Erythroblast (primary cell): ENCODE results near the gene RARRES1.

Experiments
- GATA1 ChIP-seq: IDR thresholded peaks from 2 replicates; pipeline ENCODE4 v1.6.1; 2011; ENCODE audit warnings: low read depth, mild to moderate bottlenecking, control low read depth, low read length, moderate library complexity
- POLR2A ChIP-seq: IDR thresholded peaks from 2 replicates; pipeline ENCODE4 v1.6.1; 2011; ENCODE audit warnings: mild to moderate bottlenecking, low read length

GRCh38 chr3:158709666-158710083 is 22.6 kb downstream of the RARRES1 start:
- TF ChIP-seq POLR2A (peak; percentile 65), GATA1 (no peak)
